ENCODE data around the gene RIF1. TPM values are rescaled to one million over a fixed set of nuclear protein-coding genes. Genes with fewer than 3 reads are reported as not detected.

The RIF1 gene
- total RNA-seq, 3 donors from 2014 or later (not counting 1 experiment from before 2014, with no cell fraction given), result 37.0 to 52.0 (median 39.3) TPM

DNA sequence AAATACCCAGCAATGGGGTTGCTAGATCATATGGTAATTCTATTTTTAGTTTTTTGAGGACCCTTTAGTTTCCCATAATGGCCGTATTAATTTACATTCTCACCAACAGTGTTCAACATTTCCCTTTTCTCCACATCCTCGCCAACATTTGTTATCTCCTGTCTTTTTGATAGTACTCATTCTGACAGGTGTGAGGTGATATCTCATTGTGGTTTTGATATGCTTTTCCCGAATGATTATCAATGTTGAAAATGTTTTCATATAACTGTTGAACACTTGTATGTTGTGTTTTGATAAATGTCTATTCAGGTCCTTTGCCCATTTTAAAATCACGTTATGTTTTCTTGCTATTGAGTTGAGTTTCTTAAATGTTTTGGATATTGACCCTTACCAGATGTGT is 5.8 kb upstream of the RIF1 start:
- H3K27me3 ChIP-seq (ENCODE audit: control insufficient read depth, insufficient read depth, low read length), result no peaks in the 10 kb centered on the region
- Mint-ChIP-seq H3K9me3 (no peaks in the 10 kb centered on the region), H3K27ac (no peak overlapping the region), H3K4me3 (no peak overlapping the region), H3K36me3 (no peaks in the 10 kb centered on the region), H3K4me1 (no peaks in the 10 kb centered on the region), H3K27me3 (ENCODE audit: low read depth in 2 of 2) (peaks cover 0 to 3% of the 10 kb centered on the region in 2 donors)
- TF ChIP-seq, protein P1, sequence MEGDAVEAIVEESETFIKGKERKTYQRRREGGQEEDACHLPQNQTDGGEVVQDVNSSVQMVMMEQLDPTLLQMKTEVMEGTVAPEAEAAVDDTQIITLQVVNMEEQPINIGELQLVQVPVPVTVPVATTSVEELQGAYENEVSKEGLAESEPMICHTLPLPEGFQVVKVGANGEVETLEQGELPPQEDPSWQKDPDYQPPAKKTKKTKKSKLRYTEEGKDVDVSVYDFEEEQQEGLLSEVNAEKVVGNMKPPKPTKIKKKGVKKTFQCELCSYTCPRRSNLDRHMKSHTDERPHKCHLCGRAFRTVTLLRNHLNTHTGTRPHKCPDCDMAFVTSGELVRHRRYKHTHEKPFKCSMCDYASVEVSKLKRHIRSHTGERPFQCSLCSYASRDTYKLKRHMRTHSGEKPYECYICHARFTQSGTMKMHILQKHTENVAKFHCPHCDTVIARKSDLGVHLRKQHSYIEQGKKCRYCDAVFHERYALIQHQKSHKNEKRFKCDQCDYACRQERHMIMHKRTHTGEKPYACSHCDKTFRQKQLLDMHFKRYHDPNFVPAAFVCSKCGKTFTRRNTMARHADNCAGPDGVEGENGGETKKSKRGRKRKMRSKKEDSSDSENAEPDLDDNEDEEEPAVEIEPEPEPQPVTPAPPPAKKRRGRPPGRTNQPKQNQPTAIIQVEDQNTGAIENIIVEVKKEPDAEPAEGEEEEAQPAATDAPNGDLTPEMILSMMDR (IDR thresholded peaks at IDR 0.05), result no peak
- no peak for DNase-seq
- no peak overlapping the region for H3K4me3 ChIP-seq (ENCODE audit: low read length)
- intact Hi-C loops (cut with micrococcal nuclease), result no loop called here
- no peaks in the 10 kb centered on the region for H3K9me3 ChIP-seq (ENCODE audit: control insufficient read depth, insufficient read depth, low read length)
- WGBS (ENCODE audit: insufficient coverage), result 92% methylated on average over 2 of the region's 4 CpGs
- H3K27ac ChIP-seq (ENCODE audit: low read length), result no peak overlapping the region
- no peaks in the 10 kb centered on the region for H3K4me1 ChIP-seq (ENCODE audit: control insufficient read depth, insufficient read depth, low read length)
- H3K36me3 ChIP-seq (ENCODE audit: control insufficient read depth, insufficient read depth, low read length), result no peaks in the 10 kb centered on the region
- no peak for ATAC-seq

DNA sequence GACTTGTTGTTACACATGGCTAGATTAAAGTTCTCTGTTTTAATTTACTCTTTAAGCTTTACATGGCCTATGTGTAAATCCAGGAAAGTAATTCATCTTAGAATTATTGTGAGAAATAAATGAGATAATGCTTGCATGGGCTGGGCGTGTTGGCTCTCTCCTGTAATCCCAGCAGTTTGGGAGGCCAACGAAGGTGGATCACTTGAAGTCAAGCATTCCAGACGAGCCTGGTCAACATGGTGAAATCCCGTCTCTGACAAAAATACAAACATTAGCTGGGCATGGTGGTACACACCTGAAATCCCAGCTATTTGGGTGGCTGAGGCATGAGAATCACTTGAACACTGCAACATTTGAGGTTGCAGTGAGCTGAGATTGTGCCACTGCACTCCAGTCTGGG is 4.3 kb upstream of the RIF1 start:
- no peaks in the 10 kb centered on the region for H3K36me3 Mint-ChIP-seq
- no peaks in the 10 kb centered on the region for H3K27me3 ChIP-seq (ENCODE audit: control insufficient read depth, insufficient read depth, low read length)
- no peaks in the 10 kb centered on the region for H3K36me3 ChIP-seq (ENCODE audit: control insufficient read depth, insufficient read depth, low read length)
- peaks cover 6% of the 10 kb centered on the region for H3K4me1 ChIP-seq (ENCODE audit: control insufficient read depth, insufficient read depth, low read length)
- no peaks in the 10 kb centered on the region for H3K9me3 ChIP-seq (ENCODE audit: control insufficient read depth, insufficient read depth, low read length)
- H3K27ac Mint-ChIP-seq, result no peak overlapping the region
- 77% methylated on average over 4 of the region's 4 CpGs for WGBS (ENCODE audit: insufficient coverage)
- H3K4me3 ChIP-seq (ENCODE audit: low read length), result no peak overlapping the region
- H3K4me1 Mint-ChIP-seq, result peaks cover 8 to 10% of the 10 kb centered on the region in 2 donors
- H3K9me3 Mint-ChIP-seq, result no peaks in the 10 kb centered on the region
- H3K4me3 Mint-ChIP-seq, result no peak overlapping the region
- no peak for DNase-seq
- TF ChIP-seq, protein P1 (IDR thresholded peaks at IDR 0.05), result no peak
- intact Hi-C loops (cut with micrococcal nuclease), result no loop called here
- H3K27ac ChIP-seq (ENCODE audit: low read length), result no peak overlapping the region
- H3K27me3 Mint-ChIP-seq (ENCODE audit: low read depth in 2 of 2), result peaks cover 0 to 3% of the 10 kb centered on the region in 2 donors
- ATAC-seq, result no peak

DNA sequence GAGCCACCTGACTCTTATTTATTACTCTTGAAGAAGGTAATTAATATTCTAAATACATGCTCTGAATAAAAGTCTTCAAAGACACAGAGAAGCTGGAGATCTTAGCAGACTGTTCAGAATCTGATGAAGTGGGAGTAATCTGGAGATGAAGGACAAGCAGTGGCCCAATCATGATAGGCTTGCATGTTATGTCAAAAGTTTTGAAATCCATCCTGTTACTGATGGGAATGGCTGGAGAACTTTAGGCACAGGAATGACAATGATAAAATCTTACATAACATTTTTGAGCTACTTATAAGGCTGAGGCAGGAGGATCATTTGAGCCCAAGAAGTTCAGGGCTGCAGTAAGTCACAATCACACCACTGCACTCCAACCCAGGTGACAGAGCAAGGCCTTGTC is 2.4 kb upstream of the RIF1 start:
- peaks cover 4% of the 10 kb centered on the region for H3K36me3 ChIP-seq (ENCODE audit: control insufficient read depth, insufficient read depth, low read length)
- H3K4me1 ChIP-seq (ENCODE audit: control insufficient read depth, insufficient read depth, low read length), result peaks cover 13% of the 10 kb centered on the region
- DNase-seq (no peak), ATAC-seq (no peak)
- H3K9me3 ChIP-seq (ENCODE audit: control insufficient read depth, insufficient read depth, low read length), result no peaks in the 10 kb centered on the region
- Mint-ChIP-seq H3K27ac (no peak overlapping the region), H3K27me3 (ENCODE audit: low read depth in 2 of 2) (peaks cover 0 to 3% of the 10 kb centered on the region in 2 donors), H3K4me1 (peaks cover 20 to 22% of the 10 kb centered on the region in 2 donors), H3K9me3 (no peaks in the 10 kb centered on the region), H3K4me3 (no peak overlapping the region), H3K36me3 (no peaks in the 10 kb centered on the region)
- no peaks in the 10 kb centered on the region for H3K27me3 ChIP-seq (ENCODE audit: control insufficient read depth, insufficient read depth, low read length)
- H3K4me3 ChIP-seq (ENCODE audit: low read length), result no peak overlapping the region
- TF ChIP-seq, protein P1 (IDR thresholded peaks at IDR 0.05), result no peak
- intact Hi-C loops (cut with micrococcal nuclease), result no loop called here
- no peak overlapping the region for H3K27ac ChIP-seq (ENCODE audit: low read length)

Data from natural killer cell (primary cell).